NT2/D1 (cell line): Measurements from ENCODE around the gene TSPYL4.

Source experiments
- DNase-seq: peaks from one replicate; pipeline ENCODE4 v3.0.0-alpha.2; 2011; ENCODE audit warnings: low read depth, low spot score
- H3K27me3 ChIP-seq: 2 replicates; pipeline ENCODE4 v1.6.0; 2011; ENCODE audit warnings: mild to moderate bottlenecking; ENCODE audit not compliant: insufficient read length, insufficient read depth
- H3K36me3 ChIP-seq: 2 replicates; pipeline ENCODE4 v1.6.1; 2011; ENCODE audit warnings: mild to moderate bottlenecking, low read length, mixed read lengths; ENCODE audit not compliant: insufficient read depth, insufficient read length
- H3K4me1 ChIP-seq: 2 replicates; pipeline ENCODE4 v1.5.1; 2011; ENCODE audit not compliant: insufficient read depth, insufficient read length
- H3K4me3 ChIP-seq: 2 replicates; pipeline ENCODE4 v1.5.1; 2011; ENCODE audit warnings: low read depth; ENCODE audit not compliant: insufficient read length
- H3K9ac ChIP-seq: 2 replicates; pipeline ENCODE4 v1.6.0; 2011; ENCODE audit warnings: low read depth; ENCODE audit not compliant: insufficient read length
- H3K9me3 ChIP-seq: 2 replicates; pipeline ENCODE4 v1.5.1; 2011; ENCODE audit warnings: mild to moderate bottlenecking, low read length; ENCODE audit not compliant: insufficient read depth
- SUZ12 ChIP-seq: IDR thresholded peaks from 2 replicates; pipeline ENCODE4 v1.6.1; 2011; ENCODE audit not compliant: insufficient read length, insufficient read depth; ENCODE audit errors: extremely low read depth
- YY1 ChIP-seq: IDR thresholded peaks from 2 replicates; pipeline ENCODE4 v1.6.1; 2011; ENCODE audit not compliant: insufficient read length, insufficient read depth
- ZNF274 ChIP-seq: IDR thresholded peaks from 2 replicates; pipeline ENCODE4 v1.6.1; 2011; ENCODE audit warnings: mild to moderate bottlenecking, low read depth, low read length

TSPYL4 gene

GRCh38 chr6:116208056-116208785, 45.7 kb downstream of the TSPYL4 start:
- no peaks in the 10 kb centered on the region for H3K36me3 ChIP-seq
- no peak for DNase-seq
- H3K9me3 ChIP-seq: no peaks in the 10 kb centered on the region
- H3K9ac ChIP-seq: no peak overlapping the region
- no peak overlapping the region for H3K4me3 ChIP-seq
- H3K4me1 ChIP-seq: no peaks in the 10 kb centered on the region
- no peak for TF ChIP-seq YY1
- no peak for TF ChIP-seq SUZ12
- TF ChIP-seq ZNF274: no peak
- no peaks in the 10 kb centered on the region for H3K27me3 ChIP-seq

DNA sequence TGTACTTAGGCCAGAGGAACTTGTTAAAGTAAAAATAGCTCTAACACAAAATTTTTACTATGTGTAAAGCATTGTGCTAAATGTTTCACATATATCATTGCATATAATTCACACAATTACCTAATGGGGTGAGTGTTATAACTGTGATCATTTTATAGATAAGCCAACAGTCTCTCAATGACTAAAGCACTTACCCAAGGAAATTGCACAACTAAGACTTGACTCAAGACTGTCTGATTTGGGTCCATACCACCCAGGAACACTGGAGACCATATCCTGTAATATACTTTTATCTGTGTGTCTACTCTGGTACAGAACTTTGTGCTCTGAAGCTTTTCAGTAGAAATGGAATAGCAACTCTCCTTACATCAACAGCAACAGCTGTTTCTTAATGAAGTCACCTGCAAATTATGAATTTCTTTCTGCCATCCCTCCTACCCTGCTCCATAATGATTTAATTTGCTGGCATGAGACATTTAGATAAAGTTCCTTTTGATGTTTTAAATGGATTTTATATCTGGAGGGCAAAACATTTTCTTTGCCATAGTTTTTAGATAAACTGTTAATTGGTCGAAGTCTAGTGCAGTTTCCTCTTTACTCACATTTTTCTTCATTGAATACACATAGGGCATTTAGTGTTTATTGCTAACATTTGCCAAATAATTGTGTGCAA, 47.5 kb downstream of the TSPYL4 start:
- no peak overlapping the region for H3K4me3 ChIP-seq
- no peaks in the 10 kb centered on the region for H3K36me3 ChIP-seq
- H3K9me3 ChIP-seq: no peaks in the 10 kb centered on the region
- no peaks in the 10 kb centered on the region for H3K27me3 ChIP-seq
- TF ChIP-seq ZNF274 (no peak), SUZ12 (no peak), YY1 (no peak)
- H3K4me1 ChIP-seq: no peaks in the 10 kb centered on the region
- H3K9ac ChIP-seq: no peak overlapping the region
- no peak for DNase-seq

DNA sequence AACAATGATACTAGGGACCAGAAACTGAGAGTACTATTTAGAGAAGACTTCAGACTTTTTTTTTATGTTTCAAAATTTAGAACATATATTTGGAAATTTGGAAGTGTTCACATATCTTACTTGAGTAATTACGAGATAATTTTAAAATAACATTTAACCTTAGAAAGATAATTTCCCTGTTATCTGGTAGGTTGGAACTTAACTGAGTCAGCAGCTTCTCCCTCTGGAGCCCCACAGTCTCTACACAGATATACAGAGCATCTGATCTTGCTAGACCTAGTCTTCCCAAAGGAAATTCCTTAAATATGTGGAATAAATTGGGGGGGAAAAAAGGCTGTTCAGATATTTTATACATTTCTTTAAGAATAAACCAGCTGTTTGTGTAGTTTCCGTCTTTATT, 48.6 kb downstream of the TSPYL4 start:
- Histone ChIP-seq H3K9me3 (no peaks in the 10 kb centered on the region), H3K9ac (no peak overlapping the region), H3K4me1 (no peaks in the 10 kb centered on the region), H3K4me3 (no peak overlapping the region), H3K36me3 (no peaks in the 10 kb centered on the region), H3K27me3 (no peaks in the 10 kb centered on the region)
- TF ChIP-seq YY1 (no peak), ZNF274 (no peak), SUZ12 (no peak)
- DNase-seq: no peak

GRCh38 chr6:116201538-116201937, 52.3 kb downstream of the TSPYL4 start:
- Histone ChIP-seq H3K9ac (no peak overlapping the region), H3K9me3 (no peaks in the 10 kb centered on the region), H3K4me3 (no peak overlapping the region), H3K36me3 (no peaks in the 10 kb centered on the region), H3K27me3 (no peaks in the 10 kb centered on the region), H3K4me1 (no peaks in the 10 kb centered on the region)
- no peak for DNase-seq
- TF ChIP-seq ZNF274 (no peak), SUZ12 (no peak), YY1 (no peak)

- H3K4me3 ChIP-seq: no peak overlapping the region
- no peak overlapping the region for H3K9ac ChIP-seq
- TF ChIP-seq YY1 (no peak), ZNF274 (no peak), SUZ12 (no peak)
- H3K4me1 ChIP-seq: no peaks in the 10 kb centered on the region
- no peaks in the 10 kb centered on the region for H3K36me3 ChIP-seq
- no peaks in the 10 kb centered on the region for H3K9me3 ChIP-seq
- H3K27me3 ChIP-seq: no peaks in the 10 kb centered on the region
- no peak for DNase-seq
These were observed 53.1 kb downstream of the TSPYL4 start for GRCh38 chr6:116200619-116201249.
